NCI-H524 (cell line): ENCODE data around the gene SLC1A2.

Experiments
- DNase-seq, 2 experiments: peaks; one replicate each; lab custom pipeline; 2025; lab: John Stamatoyannopoulos, UW

Gene SLC1A2

GRCh38 chr11:35413598-35413997, 5.8 kb downstream of the SLC1A2 start:
- DNase-seq: peak; percentile 62 to 89

- DNase-seq: peak; percentile 12 to 72
Measured at GRCh38 chr11:35412285-35412684, 7.1 kb downstream of the SLC1A2 start.

- peak; percentile 64 to 77 for DNase-seq
Measured at GRCh38 chr11:35407041-35407440, 12.3 kb downstream of the SLC1A2 start.

GRCh38 chr11:35404388-35404775, 15.0 kb downstream of the SLC1A2 start:
- peak; percentile 6 to 66 for DNase-seq

GRCh38 chr11:35403765-35404387, 15.5 kb downstream of the SLC1A2 start:
- DNase-seq: peak in 1 of 2 experiments; percentile 33

- DNase-seq: peak; percentile 25 to 77
Measured at GRCh38 chr11:35402751-35403660, 16.4 kb downstream of the SLC1A2 start.

GRCh38 chr11:35398881-35399280, 20.5 kb downstream of the SLC1A2 start:
- no peak for DNase-seq

GRCh38 chr11:35394941-35395340, 24.4 kb downstream of the SLC1A2 start:
- DNase-seq: no peak

GRCh38 chr11:35393098-35393497, 26.3 kb downstream of the SLC1A2 start:
- peak; percentile 57 to 86 for DNase-seq

- DNase-seq: peak; percentile 30 to 78
Measured at GRCh38 chr11:35391922-35392688, 27.3 kb downstream of the SLC1A2 start.

- no peak for DNase-seq
Measured at GRCh38 chr11:35390737-35391682, 28.3 kb downstream of the SLC1A2 start.

GRCh38 chr11:35389897-35390465, 29.4 kb downstream of the SLC1A2 start:
- no peak for DNase-seq

GRCh38 chr11:35389112-35389511, 30.2 kb downstream of the SLC1A2 start:
- DNase-seq: no peak

- no peak for DNase-seq
Measured at GRCh38 chr11:35388061-35388460, 31.3 kb downstream of the SLC1A2 start.

- peak in 1 of 2 experiments; percentile 24 for DNase-seq
Measured at GRCh38 chr11:35387111-35387982, 32.0 kb downstream of the SLC1A2 start.

GRCh38 chr11:35383953-35384352, 35.4 kb downstream of the SLC1A2 start:
- DNase-seq: no peak

- no peak for DNase-seq
Measured at GRCh38 chr11:35381709-35382322, 37.5 kb downstream of the SLC1A2 start.

- DNase-seq: no peak
Measured at GRCh38 chr11:35380603-35381002, 38.8 kb downstream of the SLC1A2 start.

GRCh38 chr11:35377262-35377661, 42.1 kb downstream of the SLC1A2 start:
- DNase-seq: peak; percentile 35 to 83
